ENCODE results near the gene SLC29A3. TPM values are rescaled to one million over a fixed set of nuclear protein-coding genes. Genes with fewer than 3 reads are reported as not detected.

The SLC29A3 gene
- total and polyA plus RNA-seq, 2 of the 8 experiments (the other 6 are each of a cell fraction or from before 2014, with no cell fraction given), result 14.0 to 24.6 TPM

DNA sequence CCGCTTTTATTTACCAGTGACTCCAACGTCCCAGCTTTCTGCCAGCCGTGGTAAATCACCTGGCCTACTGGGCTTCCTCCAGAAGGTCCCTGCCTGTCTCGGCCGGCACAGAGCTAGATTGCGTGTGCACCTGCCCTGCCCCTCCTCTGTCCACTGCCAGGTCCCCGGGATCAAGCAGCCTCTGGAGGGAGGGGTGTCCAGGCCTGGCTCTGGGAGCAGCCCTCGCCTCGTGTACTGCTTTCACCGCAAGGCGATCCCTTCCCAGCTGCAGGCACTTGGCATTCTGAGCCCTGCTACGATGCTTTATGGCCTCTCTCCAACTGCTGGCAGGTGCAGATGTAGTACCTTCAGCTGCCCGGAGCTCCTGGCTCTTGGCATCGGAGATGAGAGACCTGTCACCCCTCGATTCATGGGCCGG lies 7.4 kb downstream of the SLC29A3 start:
- POLR2A ChIA-PET (ENCODE audit: partially characterized antibody), result interaction anchor here (1.1 to 1.3 kb wide), 2 partner anchors 10 to 11 kb away, joined by 3 read pairs; no protein-coding TSS in a partner anchor
- 91% methylated on average over 16 of the region's 16 CpGs; no CpG with 5 or more reads in 1 of the 2 experiments for WGBS, 2 experiments (ENCODE audit: extremely low coverage in 1 of 2, insufficient coverage in 1 of 2, insufficient read length in 1 of 2, insufficient replicate concordance in 2 of 2, low coverage in 1 of 2, low lambda C conversion rate in 2 of 2, missing lambda C conversion rate in 1 of 2)
- CTCF ChIA-PET (ENCODE audit: partially characterized antibody), result interaction anchor here (0.7 to 22.4 kb wide), 13 partner anchors 7 to 381 kb away, joined by 3 to 401 read pairs (median 6); partner anchors contain the start of gene SLC29A3

More for the DNA sequence above, 7.4 kb downstream of the SLC29A3 start:
- no peak overlapping the region for H3K9ac ChIP-seq (replicated peaks in 1 of 4; ENCODE audit: extremely low read depth in 1 of 4, low read depth in 3 of 4, low read length in 3 of 4)
- DNase-seq (ENCODE audit: low read depth in 1 of 2, low spot score in 2 of 2), result no peak
- H3K4me1 ChIP-seq (replicated peaks in 1 of 4; ENCODE audit: control insufficient read depth in 3 of 4, insufficient read depth in 4 of 4, low read length in 3 of 4), result no peaks in the 10 kb centered on the region
- H2BK120ac ChIP-seq (replicated peaks; ENCODE audit: low read depth, low read length), result no peak overlapping the region
- no peak overlapping the region for H3K4me3 ChIP-seq (ENCODE audit: extremely low read depth in 1 of 4, insufficient read depth in 2 of 4, low read depth in 3 of 4, low read length in 4 of 4)
- H3K4ac ChIP-seq (replicated peaks; ENCODE audit: insufficient read length, low read depth, low read length), result no peak overlapping the region
- H2BK5ac ChIP-seq (ENCODE audit: low read depth, low read length), result no peak overlapping the region
- no peak for FAIRE-seq
- H2BK12ac ChIP-seq (ENCODE audit: low read depth, low read length), result no peak overlapping the region
- H3K56ac ChIP-seq (replicated peaks; ENCODE audit: insufficient read length, low read depth, low read length), result no peak overlapping the region
- H3K9me3 ChIP-seq (ENCODE audit: insufficient read depth in 2 of 2, low read depth in 1 of 2, low read length in 1 of 2), result no peaks in the 10 kb centered on the region
- no peaks in the 10 kb centered on the region for H3K23me2 ChIP-seq (ENCODE audit: low read depth, low read length)
- no peak overlapping the region for H4K8ac ChIP-seq (ENCODE audit: extremely low read depth, insufficient read depth, low read length)
- H3K14ac ChIP-seq (ENCODE audit: insufficient read length), result no peak overlapping the region
- TF ChIP-seq RAD21 (IDR thresholded peaks at IDR 0.05 in 1 of 2, conservative IDR thresholded peaks at IDR 0.05 in 1 of 2; ENCODE audit: low read depth in 2 of 2, low read length in 2 of 2) (no peak), NRF1 (IDR thresholded peaks at IDR 0.05; ENCODE audit: low read depth, low read length) (no peak), CHD1 (IDR thresholded peaks at IDR 0.05; ENCODE audit: low read depth, low read length) (no peak), TCF12 (IDR thresholded peaks at IDR 0.05; ENCODE audit: low read depth, low read length) (no peak), GTF2F1 (IDR thresholded peaks at IDR 0.05; ENCODE audit: borderline replicate concordance, low read depth, low read length) (no peak), KDM1A (IDR thresholded peaks at IDR 0.05; ENCODE audit: borderline replicate concordance, low read length) (no peak)
- peaks cover 0 to 3% of the 10 kb centered on the region in 2 experiments for H4K20me1 ChIP-seq (replicated peaks in 1 of 2; ENCODE audit: control insufficient read depth in 1 of 2, insufficient read depth in 2 of 2, low read length in 2 of 2)
- no peak overlapping the region for H3K18ac ChIP-seq (ENCODE audit: extremely low read depth, low read length)
- H2BK20ac ChIP-seq (ENCODE audit: low read length), result no peak overlapping the region
- no peak overlapping the region for H3K27ac ChIP-seq (ENCODE audit: low read depth, low read length)
- H4K91ac ChIP-seq (replicated peaks; ENCODE audit: insufficient read length, low read length), result no peak overlapping the region
- 0 out of 2 replicates have a peak, but pooled peaks cover 6% of the 10 kb centered on the region for H3K79me1 ChIP-seq (ENCODE audit: low read depth, low read length)
- H2BK15ac ChIP-seq (ENCODE audit: low read length), result no peak overlapping the region
- no peak overlapping the region for H3K4me2 ChIP-seq (ENCODE audit: insufficient read depth in 1 of 2, low read depth in 2 of 2, low read length in 2 of 2)
- no peaks in the 10 kb centered on the region for H3K27me3 ChIP-seq (replicated peaks in 1 of 4; ENCODE audit: control insufficient read depth in 3 of 4, extremely low read depth in 1 of 4, insufficient read depth in 3 of 4, low read length in 3 of 4)
- H3K79me2 ChIP-seq (ENCODE audit: control insufficient read depth in 1 of 2, insufficient read depth in 2 of 2, low read length in 2 of 2), result no peaks in the 10 kb centered on the region
- H2AK5ac ChIP-seq (ENCODE audit: low read depth, low read length), result no peak overlapping the region
- no peak overlapping the region for H3K23ac ChIP-seq (ENCODE audit: insufficient read length)
- H4K5ac ChIP-seq (ENCODE audit: insufficient read length, low read depth, low read length), result no peak overlapping the region
- H3K36me3 ChIP-seq (ENCODE audit: control insufficient read depth in 2 of 4, insufficient read depth in 4 of 4, low read length in 3 of 4), result peaks cover 0 to 18% (median 15%) of the 10 kb centered on the region in 4 experiments; a peak in 6 of 8 replicates
- H2AFZ ChIP-seq (ENCODE audit: low read length), result no peak overlapping the region

Measured in H1 (cell line).